ENCODE measurements around the gene RESP18. TPM values are rescaled to one million over a fixed set of nuclear protein-coding genes. Genes with fewer than 3 reads are reported as not detected.

RESP18 gene
- total RNA-seq (not detected in 2 replicates), polyA plus RNA-seq (not detected in 2 replicates), polyA minus RNA-seq (not detected in 2 replicates)
- not detected for total RNA-seq (2013)

- Histone ChIP-seq H3K4me1 (ENCODE audit: control insufficient read depth in 2 of 2, insufficient read depth in 2 of 2, low read length in 2 of 2) (no peaks in the 10 kb centered on the region), H3K27ac (ENCODE audit: low read length in 2 of 2) (no peak within 1 kb of the TSS), H2AFZ (ENCODE audit: insufficient read depth, low read depth, low read length, poor library complexity, severe bottlenecking) (no peak within 1 kb of the TSS), H3K9ac (ENCODE audit: low read length) (no peak within 1 kb of the TSS), H3K9me3 (ENCODE audit: control extremely low read depth in 1 of 3, control insufficient read depth in 2 of 3, insufficient read depth in 1 of 3, low read length in 2 of 3) (peaks cover 1 to 23% (median 5%) of the 10 kb centered on the region in 3 donors), H4K20me1 (ENCODE audit: control insufficient read depth, insufficient read depth, low read length, poor library complexity, severe bottlenecking) (no peaks in the 10 kb centered on the region), H3K4me2 (replicated peaks; ENCODE audit: low read depth, low read length, poor library complexity, severe bottlenecking) (no peak within 1 kb of the TSS), H3K79me2 (ENCODE audit: control insufficient read depth, insufficient read depth, low read length) (no peaks in the 10 kb centered on the region), H3K4me3 (ENCODE audit: control extremely low read depth in 1 of 5, extremely low read depth in 1 of 5, insufficient read depth in 1 of 5, low read depth in 2 of 5, low read length in 4 of 5) (no peak within 1 kb of the TSS), H3K27me3 (replicated peaks in 1 of 4; ENCODE audit: control extremely low read depth in 1 of 4, control insufficient read depth in 3 of 4, insufficient read depth in 4 of 4, low read length in 3 of 4) (peaks cover 0 to 60% (median 20%) of the 10 kb centered on the region in 4 experiments), H3K36me3 (replicated peaks in 1 of 2; ENCODE audit: control extremely low read depth in 1 of 2, control insufficient read depth in 1 of 2, extremely low read depth in 1 of 2, insufficient read depth in 2 of 2, low read length in 1 of 2) (no peaks in the 10 kb centered on the region)
- Mint-ChIP-seq H3K9me3 (ENCODE audit: insufficient read depth) (peaks cover 5% of the 10 kb centered on the region), H3K27ac (no peak within 1 kb of the TSS), H3K27me3 (peaks cover 83% of the 10 kb centered on the region), H3K4me1 (no peaks in the 10 kb centered on the region), H3K4me3 (no peak within 1 kb of the TSS)
- 24% methylated on average over 21 of the region's 24 CpGs for WGBS (ENCODE audit: insufficient coverage)
- DNase-seq (no peak), ATAC-seq (ENCODE audit: low read depth) (no peak)
- TF ChIP-seq CTCF (IDR thresholded peaks at IDR 0.05): no peak
- no peak for TF ChIP-seq EZH2 (IDR thresholded peaks at IDR 0.05; ENCODE audit: borderline replicate concordance, insufficient read depth, low read depth, low read length, poor library complexity, severe bottlenecking)
- ChIA-PET POLR2A (no interaction called here), CTCF (no interaction called here)
- intact Hi-C loops (cut with micrococcal nuclease): no loop called here
These were observed at the start of gene RESP18 for GRCh38 chr2:219332542-219332941. Gene RESP18 (minus strand): TSS chr2:219332744.

GRCh38 chr2:219381448-219381847, 48.9 kb upstream of the RESP18 start:
- Mint-ChIP-seq H3K4me1 (no peaks in the 10 kb centered on the region), H3K4me3 (no peak overlapping the region), H3K9me3 (ENCODE audit: insufficient read depth) (no peaks in the 10 kb centered on the region), H3K27ac (no peak overlapping the region), H3K27me3 (no peaks in the 10 kb centered on the region)
- Histone ChIP-seq H3K4me3 (ENCODE audit: control extremely low read depth in 1 of 5, extremely low read depth in 1 of 5, insufficient read depth in 1 of 5, low read depth in 2 of 5, low read length in 4 of 5) (no peak overlapping the region), H3K27me3 (replicated peaks in 1 of 4; ENCODE audit: control extremely low read depth in 1 of 4, control insufficient read depth in 3 of 4, insufficient read depth in 4 of 4, low read length in 3 of 4) (no peaks in the 10 kb centered on the region), H3K4me2 (replicated peaks; ENCODE audit: low read depth, low read length, poor library complexity, severe bottlenecking) (no peak overlapping the region), H3K79me2 (ENCODE audit: control insufficient read depth, insufficient read depth, low read length) (peaks cover 10% of the 10 kb centered on the region), H4K20me1 (ENCODE audit: control insufficient read depth, insufficient read depth, low read length, poor library complexity, severe bottlenecking) (no peaks in the 10 kb centered on the region), H3K36me3 (replicated peaks in 1 of 2; ENCODE audit: control extremely low read depth in 1 of 2, control insufficient read depth in 1 of 2, extremely low read depth in 1 of 2, insufficient read depth in 2 of 2, low read length in 1 of 2) (peaks cover 0 to 57% of the 10 kb centered on the region in 2 experiments), H3K27ac (ENCODE audit: low read length in 2 of 2) (no peak overlapping the region), H3K9me3 (ENCODE audit: control extremely low read depth in 1 of 3, control insufficient read depth in 2 of 3, insufficient read depth in 1 of 3, low read length in 2 of 3) (no peaks in the 10 kb centered on the region), H3K9ac (ENCODE audit: low read length) (no peak overlapping the region), H3K4me1 (ENCODE audit: control insufficient read depth in 2 of 2, insufficient read depth in 2 of 2, low read length in 2 of 2) (peaks cover 1 to 2% of the 10 kb centered on the region in 2 donors), H2AFZ (ENCODE audit: insufficient read depth, low read depth, low read length, poor library complexity, severe bottlenecking) (no peak overlapping the region)
- 98% methylated on average over 9 of the region's 9 CpGs for WGBS (ENCODE audit: insufficient coverage)
- DNase-seq (no peak), ATAC-seq (ENCODE audit: low read depth) (no peak)
- CTCF ChIA-PET: no interaction called here
- no peak for TF ChIP-seq EZH2 (IDR thresholded peaks at IDR 0.05; ENCODE audit: borderline replicate concordance, insufficient read depth, low read depth, low read length, poor library complexity, severe bottlenecking)
- TF ChIP-seq CTCF (IDR thresholded peaks at IDR 0.05): no peak
- POLR2A ChIA-PET: no interaction called here
- intact Hi-C loops (cut with micrococcal nuclease): no loop called here
